ENCODE results near the gene SPN.
"Not testable (repeated sequence)": the region's sequence is repeated elsewhere in the genome, so short reads cannot be mapped to it uniquely, and the experiment has no call there.

SPN gene

GRCh38 chr16:29707160-29707559 lies 44.1 kb downstream of the SPN start:
- not testable (repeated sequence) for DNase-seq

GRCh38 chr16:29708917-29709600 lies 46.0 kb downstream of the SPN start:
- DNase-seq: no peak

- not testable (repeated sequence) for DNase-seq
These were observed 46.6 kb downstream of the SPN start for GRCh38 chr16:29709657-29710056.

GRCh38 chr16:29710227-29711219 lies 47.5 kb downstream of the SPN start:
- DNase-seq: peak in 9 of 14 donors; percentile 3 to 56 (median 24)

GRCh38 chr16:29712809-29713208 lies 49.8 kb downstream of the SPN start:
- DNase-seq: no peak

- DNase-seq: no peak
These were observed 51.3 kb downstream of the SPN start for GRCh38 chr16:29714396-29714795.

- DNase-seq: no peak
These were observed 51.9 kb downstream of the SPN start for GRCh38 chr16:29714972-29715371.

- DNase-seq: no peak
These were observed 54.1 kb downstream of the SPN start for GRCh38 chr16:29717113-29717512.

GRCh38 chr16:29719063-29719462 lies 56.0 kb downstream of the SPN start:
- no peak for DNase-seq
